ENCODE measurements around the gene KCNH2.

- TF ChIP-seq CTCF (IDR thresholded peaks at IDR 0.05; ENCODE audit: low read depth, low read length) (no peak), POLR2A (IDR thresholded peaks at IDR 0.05; ENCODE audit: extremely low read depth, insufficient read length) (no peak), MYC (IDR thresholded peaks at IDR 0.05; ENCODE audit: low read depth, low read length) (peak; percentile 99)
These were observed 28.6 kb downstream of the KCNH2 start for GRCh38 chr7:150949564-150949963.
